ENCODE results near the gene DRD4.
A peak's percentile ranks its signal among the peaks of the same experiment; 100 is the strongest.

The DRD4 gene

DNA sequence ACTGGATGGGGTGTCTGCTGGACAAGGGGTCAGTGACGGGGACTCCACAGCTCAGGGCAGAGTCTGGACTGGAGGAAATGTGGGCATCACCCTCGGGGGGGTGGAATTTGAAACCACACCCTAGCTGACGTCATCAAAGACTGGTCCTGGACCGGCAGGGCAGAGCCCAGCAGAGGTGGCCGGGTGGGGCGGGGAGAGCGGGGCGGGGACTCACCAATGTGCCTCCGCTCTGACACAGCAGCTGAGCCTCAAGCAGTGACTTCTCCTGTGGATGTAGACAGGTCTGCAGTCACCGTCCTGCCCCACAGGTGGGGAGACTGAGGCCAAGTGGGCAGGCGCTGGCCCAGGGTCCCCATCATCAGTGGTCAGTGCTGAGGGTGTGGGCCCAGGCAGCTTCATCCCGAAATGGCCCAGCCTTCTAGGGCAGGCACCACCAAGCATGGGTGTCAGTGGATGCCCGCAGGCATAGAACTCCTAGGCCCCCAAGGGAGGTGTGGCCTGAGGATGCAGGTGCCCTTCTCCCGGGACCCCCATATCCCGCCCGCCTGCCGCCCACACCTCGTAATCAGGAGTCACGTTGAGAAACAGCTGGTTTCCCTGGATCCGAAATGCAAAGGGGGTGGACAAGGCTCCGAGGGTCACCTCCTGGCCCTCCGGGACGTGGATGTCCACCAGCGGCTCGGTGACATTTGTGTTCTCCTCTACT, 12.9 kb upstream of the DRD4 start:
- Histone ChIP-seq H2AFZ (ENCODE audit: low read length, unreplicated experiment) (no peak overlapping the region), H3K27me3 (ENCODE audit: insufficient read depth, low read length) (no peaks in the 10 kb centered on the region), H3K4me1 (ENCODE audit: control insufficient read depth, insufficient read depth, low read length, unreplicated experiment) (peaks cover 4% of the 10 kb centered on the region), H3K27ac (ENCODE audit: low read depth, low read length) (no peak overlapping the region), H3K36me3 (ENCODE audit: insufficient read depth, low read length) (no peaks in the 10 kb centered on the region), H3K79me2 (ENCODE audit: control insufficient read depth, insufficient read depth, low read length, unreplicated experiment) (no peaks in the 10 kb centered on the region), H3K4me3 (ENCODE audit: low read depth, low read length) (no peak overlapping the region)

DNA sequence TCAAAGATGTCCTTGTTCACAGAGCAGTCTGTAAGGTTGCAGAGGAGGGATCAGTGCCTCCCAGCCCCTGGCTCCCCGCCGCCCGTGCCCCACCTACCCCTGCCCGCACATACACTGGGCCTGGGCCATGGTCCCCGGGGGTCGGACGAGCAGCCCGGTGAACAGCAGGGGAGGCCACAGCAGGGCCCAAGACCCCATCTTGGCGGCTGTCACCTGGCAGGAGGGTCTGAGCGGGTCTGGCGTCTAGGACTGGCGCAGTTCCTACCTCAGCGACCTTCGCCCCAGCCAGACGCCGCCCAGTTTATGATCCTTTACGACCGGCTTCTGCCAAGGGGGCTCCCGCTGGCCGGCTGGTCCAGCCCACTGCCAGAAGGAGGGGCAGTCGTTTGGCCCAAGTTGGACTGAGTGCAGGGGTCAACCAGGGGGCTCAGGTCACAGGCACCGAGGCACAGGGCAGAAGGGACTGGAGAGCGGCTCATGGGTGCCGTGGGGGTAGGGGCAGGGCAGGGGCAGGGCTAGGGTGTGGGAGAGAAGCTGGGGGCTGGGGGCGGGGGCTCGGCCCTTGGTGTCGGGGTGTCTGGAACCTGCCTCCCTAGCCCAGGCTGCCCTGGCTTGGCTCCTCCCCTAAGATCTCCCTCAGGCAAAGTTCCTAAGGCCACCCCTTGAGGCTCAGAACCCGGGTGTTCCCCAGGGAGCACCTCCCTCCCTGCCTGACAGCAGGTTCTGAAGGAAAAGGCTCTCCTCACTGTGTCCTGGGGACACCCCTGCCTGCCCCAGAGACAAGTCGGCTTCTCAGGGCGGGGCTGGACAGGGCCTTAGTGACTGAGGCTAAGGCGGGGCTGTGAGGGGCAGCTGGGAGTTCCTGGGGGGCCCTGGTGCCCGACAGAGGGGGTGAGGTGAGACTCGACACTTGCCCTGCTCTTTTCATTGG, 12.1 kb upstream of the DRD4 start, which contains the start of gene CDHR5:
TSS of gene CDHR5 (minus strand) at position 251 of the 931 bp plus-strand sequence. CDS start at position 198, 53 bp downstream.
- H3K4me3 ChIP-seq (ENCODE audit: low read depth, low read length) = no peak within 1 kb of the TSS
- H3K79me2 ChIP-seq (ENCODE audit: control insufficient read depth, insufficient read depth, low read length, unreplicated experiment) = no peaks in the 10 kb centered on the region
- H3K36me3 ChIP-seq (ENCODE audit: insufficient read depth, low read length) = no peaks in the 10 kb centered on the region
- no peaks in the 10 kb centered on the region for H3K27me3 ChIP-seq (ENCODE audit: insufficient read depth, low read length)
- H2AFZ ChIP-seq (ENCODE audit: low read length, unreplicated experiment) = no peak within 1 kb of the TSS
- no peak within 1 kb of the TSS for H3K27ac ChIP-seq (ENCODE audit: low read depth, low read length)
- peaks cover 4% of the 10 kb centered on the region for H3K4me1 ChIP-seq (ENCODE audit: control insufficient read depth, insufficient read depth, low read length, unreplicated experiment)

- Histone ChIP-seq H3K36me3 (ENCODE audit: insufficient read depth, low read length) (no peaks in the 10 kb centered on the region), H3K27me3 (ENCODE audit: insufficient read depth, low read length) (no peaks in the 10 kb centered on the region), H3K4me3 (ENCODE audit: low read depth, low read length) (no peak overlapping the region), H3K27ac (ENCODE audit: low read depth, low read length) (no peak overlapping the region), H2AFZ (ENCODE audit: low read length, unreplicated experiment) (no peak overlapping the region), H3K79me2 (ENCODE audit: control insufficient read depth, insufficient read depth, low read length, unreplicated experiment) (no peaks in the 10 kb centered on the region), H3K4me1 (ENCODE audit: control insufficient read depth, insufficient read depth, low read length, unreplicated experiment) (peaks cover 4% of the 10 kb centered on the region)
These were observed 11.3 kb upstream of the DRD4 start for GRCh38 chr11:625636-626268.

- Histone ChIP-seq H3K4me1 (ENCODE audit: control insufficient read depth, insufficient read depth, low read length, unreplicated experiment) (peaks cover 4% of the 10 kb centered on the region), H3K79me2 (ENCODE audit: control insufficient read depth, insufficient read depth, low read length, unreplicated experiment) (no peaks in the 10 kb centered on the region), H3K27ac (ENCODE audit: low read depth, low read length) (no peak within 1 kb of the TSS), H3K4me3 (ENCODE audit: low read depth, low read length) (no peak within 1 kb of the TSS), H2AFZ (ENCODE audit: low read length, unreplicated experiment) (no peak within 1 kb of the TSS), H3K36me3 (ENCODE audit: insufficient read depth, low read length) (no peaks in the 10 kb centered on the region), H3K27me3 (ENCODE audit: insufficient read depth, low read length) (no peaks in the 10 kb centered on the region)
These were observed 10.4 kb upstream of the DRD4 start, which contains the start of gene SCT for GRCh38 chr11:626475-627307. Gene SCT (minus strand): TSS chr11:627181. CDS start chr11:627143, 38 bp downstream.

DNA sequence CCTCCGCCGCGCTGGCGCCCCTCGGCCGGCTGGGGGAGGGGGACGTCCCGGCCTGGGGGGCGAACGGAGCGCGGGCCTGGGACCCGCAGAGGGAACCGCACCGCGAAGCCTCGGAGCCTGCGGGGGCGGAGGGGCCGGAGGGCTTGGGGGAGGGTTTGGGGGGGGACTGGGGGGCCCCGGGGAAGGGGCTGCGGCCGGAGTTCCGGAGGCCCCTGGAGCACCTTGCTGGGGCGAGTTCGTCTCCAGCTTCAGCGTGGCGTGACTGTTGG, 9.8 kb upstream of the DRD4 start:
- Histone ChIP-seq H3K36me3 (ENCODE audit: insufficient read depth, low read length) (no peaks in the 10 kb centered on the region), H3K79me2 (ENCODE audit: control insufficient read depth, insufficient read depth, low read length, unreplicated experiment) (no peaks in the 10 kb centered on the region), H2AFZ (ENCODE audit: low read length, unreplicated experiment) (no peak overlapping the region), H3K27ac (ENCODE audit: low read depth, low read length) (no peak overlapping the region), H3K4me3 (ENCODE audit: low read depth, low read length) (no peak overlapping the region), H3K4me1 (ENCODE audit: control insufficient read depth, insufficient read depth, low read length, unreplicated experiment) (peaks cover 4% of the 10 kb centered on the region), H3K27me3 (ENCODE audit: insufficient read depth, low read length) (no peaks in the 10 kb centered on the region)

GRCh38 chr11:628056-628455, 9.0 kb upstream of the DRD4 start:
- Histone ChIP-seq H3K79me2 (ENCODE audit: control insufficient read depth, insufficient read depth, low read length, unreplicated experiment) (no peaks in the 10 kb centered on the region), H3K27ac (ENCODE audit: low read depth, low read length) (no peak overlapping the region), H3K4me3 (ENCODE audit: low read depth, low read length) (no peak overlapping the region), H3K36me3 (ENCODE audit: insufficient read depth, low read length) (no peaks in the 10 kb centered on the region), H3K4me1 (ENCODE audit: control insufficient read depth, insufficient read depth, low read length, unreplicated experiment) (peaks cover 4% of the 10 kb centered on the region), H3K27me3 (ENCODE audit: insufficient read depth, low read length) (no peaks in the 10 kb centered on the region), H2AFZ (ENCODE audit: low read length, unreplicated experiment) (no peak overlapping the region)

DNA sequence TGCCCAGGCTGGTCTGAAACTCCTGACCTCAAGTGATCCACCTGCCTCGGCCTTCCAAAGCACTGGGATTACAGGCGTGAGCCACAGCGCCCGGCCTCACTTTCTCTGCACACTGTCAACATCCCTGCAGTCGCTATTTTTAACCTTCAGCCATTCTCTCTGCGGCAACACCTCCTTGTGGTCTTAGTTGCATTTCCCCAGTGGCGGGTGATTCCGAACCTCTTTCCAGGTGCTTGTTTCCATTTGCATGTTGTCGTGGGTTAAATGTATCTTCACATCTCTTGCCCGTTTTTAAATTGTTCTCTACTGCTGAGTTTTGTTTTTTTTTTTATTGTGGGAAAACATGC, 7.9 kb upstream of the DRD4 start:
- Histone ChIP-seq H3K36me3 (ENCODE audit: insufficient read depth, low read length) (no peaks in the 10 kb centered on the region), H3K27me3 (ENCODE audit: insufficient read depth, low read length) (no peaks in the 10 kb centered on the region), H3K4me3 (ENCODE audit: low read depth, low read length) (no peak overlapping the region), H3K79me2 (ENCODE audit: control insufficient read depth, insufficient read depth, low read length, unreplicated experiment) (no peaks in the 10 kb centered on the region), H3K4me1 (ENCODE audit: control insufficient read depth, insufficient read depth, low read length, unreplicated experiment) (no peaks in the 10 kb centered on the region), H3K27ac (ENCODE audit: low read depth, low read length) (no peak overlapping the region), H2AFZ (ENCODE audit: low read length, unreplicated experiment) (no peak overlapping the region)

- Histone ChIP-seq H3K27me3 (ENCODE audit: insufficient read depth, low read length) (no peaks in the 10 kb centered on the region), H3K4me3 (ENCODE audit: low read depth, low read length) (no peak overlapping the region), H3K79me2 (ENCODE audit: control insufficient read depth, insufficient read depth, low read length, unreplicated experiment) (no peaks in the 10 kb centered on the region), H3K4me1 (ENCODE audit: control insufficient read depth, insufficient read depth, low read length, unreplicated experiment) (no peaks in the 10 kb centered on the region), H2AFZ (ENCODE audit: low read length, unreplicated experiment) (no peak overlapping the region), H3K36me3 (ENCODE audit: insufficient read depth, low read length) (no peaks in the 10 kb centered on the region), H3K27ac (ENCODE audit: low read depth, low read length) (no peak overlapping the region)
These were observed 6.2 kb upstream of the DRD4 start for GRCh38 chr11:630871-631270.

DNA sequence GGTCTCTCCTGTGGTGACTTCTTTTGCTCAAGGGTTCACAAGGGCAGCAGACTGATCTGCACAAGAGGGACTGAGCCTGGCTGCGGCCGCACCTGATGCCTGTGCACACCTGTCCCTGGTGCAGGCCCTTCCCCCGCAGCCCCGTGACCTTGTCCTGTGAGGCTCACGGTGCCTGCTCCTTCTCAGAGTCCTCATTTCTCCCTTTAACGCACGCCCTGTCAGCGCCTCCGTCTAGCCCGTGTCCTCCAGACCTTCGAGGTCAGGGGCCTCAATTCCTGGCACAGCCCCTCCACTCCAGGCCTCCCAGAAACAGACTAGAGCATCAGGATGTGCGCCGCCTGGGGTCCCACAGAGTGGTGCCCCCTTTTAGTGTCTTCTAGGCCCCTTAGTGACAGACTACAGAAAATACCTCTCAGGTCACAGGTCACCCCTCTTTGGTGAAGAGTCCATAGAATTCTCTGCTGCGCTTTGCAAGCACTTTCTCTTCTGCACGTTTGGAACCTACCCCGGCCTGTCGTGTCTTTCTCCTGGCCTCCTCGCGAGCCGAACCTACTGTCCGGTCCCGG, 1.0 kb upstream of the DRD4 start:
- no peak overlapping the region for H2AFZ ChIP-seq (ENCODE audit: low read length, unreplicated experiment)
- H3K4me1 ChIP-seq (ENCODE audit: control insufficient read depth, insufficient read depth, low read length, unreplicated experiment) = peaks cover 6% of the 10 kb centered on the region
- H3K27me3 ChIP-seq (ENCODE audit: insufficient read depth, low read length) = peaks cover 7% of the 10 kb centered on the region; the same call in 1 of the 2 replicates
- no peaks in the 10 kb centered on the region for H3K79me2 ChIP-seq (ENCODE audit: control insufficient read depth, insufficient read depth, low read length, unreplicated experiment)
- no peak overlapping the region for H3K27ac ChIP-seq (ENCODE audit: low read depth, low read length)
- H3K4me3 ChIP-seq (ENCODE audit: low read depth, low read length) = no peak overlapping the region
- no peaks in the 10 kb centered on the region for H3K36me3 ChIP-seq (ENCODE audit: insufficient read depth, low read length)

DNA sequence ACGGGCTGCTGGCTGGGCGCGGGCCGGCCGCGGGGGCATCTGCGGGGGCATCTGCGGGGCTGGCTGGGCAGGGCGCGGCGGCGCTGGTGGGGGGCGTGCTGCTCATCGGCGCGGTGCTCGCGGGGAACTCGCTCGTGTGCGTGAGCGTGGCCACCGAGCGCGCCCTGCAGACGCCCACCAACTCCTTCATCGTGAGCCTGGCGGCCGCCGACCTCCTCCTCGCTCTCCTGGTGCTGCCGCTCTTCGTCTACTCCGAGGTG, 194 bp downstream of the DRD4 start:
- H3K27me3 ChIP-seq (ENCODE audit: insufficient read depth, low read length) = peaks cover 7% of the 10 kb centered on the region; the same call in 1 of the 2 replicates
- no peak overlapping the region for H2AFZ ChIP-seq (ENCODE audit: low read length, unreplicated experiment)
- H3K4me1 ChIP-seq (ENCODE audit: control insufficient read depth, insufficient read depth, low read length, unreplicated experiment) = peaks cover 8% of the 10 kb centered on the region
- H3K79me2 ChIP-seq (ENCODE audit: control insufficient read depth, insufficient read depth, low read length, unreplicated experiment) = no peaks in the 10 kb centered on the region
- no peak overlapping the region for H3K27ac ChIP-seq (ENCODE audit: low read depth, low read length)
- H3K36me3 ChIP-seq (ENCODE audit: insufficient read depth, low read length) = no peaks in the 10 kb centered on the region
- 0 out of 2 replicates have a peak overlapping the region, but pooled peaks have one; percentile 21 for H3K4me3 ChIP-seq (ENCODE audit: low read depth, low read length)
